HG03159 (cell line): ENCODE data around the gene ATP1A1.

Experiments
- ATAC-seq: cut with Tn5 transposase; IDR thresholded peaks from one replicate; pipeline ENCODE4 v1.9.1; 2021; ENCODE audit warnings: mild to moderate bottlenecking, moderate library complexity; ENCODE audit not compliant: unreplicated experiment

Gene ATP1A1

GRCh38 chr1:116412480-116412798 lies 39.4 kb downstream of the ATP1A1 start:
- no peak for ATAC-seq

- ATAC-seq = no peak
Measured at GRCh38 chr1:116412898-116413297, 39.9 kb downstream of the ATP1A1 start.

GRCh38 chr1:116413414-116413813 lies 40.4 kb downstream of the ATP1A1 start:
- ATAC-seq = no peak

GRCh38 chr1:116414364-116414763 lies 41.3 kb downstream of the ATP1A1 start:
- no peak for ATAC-seq

DNA sequence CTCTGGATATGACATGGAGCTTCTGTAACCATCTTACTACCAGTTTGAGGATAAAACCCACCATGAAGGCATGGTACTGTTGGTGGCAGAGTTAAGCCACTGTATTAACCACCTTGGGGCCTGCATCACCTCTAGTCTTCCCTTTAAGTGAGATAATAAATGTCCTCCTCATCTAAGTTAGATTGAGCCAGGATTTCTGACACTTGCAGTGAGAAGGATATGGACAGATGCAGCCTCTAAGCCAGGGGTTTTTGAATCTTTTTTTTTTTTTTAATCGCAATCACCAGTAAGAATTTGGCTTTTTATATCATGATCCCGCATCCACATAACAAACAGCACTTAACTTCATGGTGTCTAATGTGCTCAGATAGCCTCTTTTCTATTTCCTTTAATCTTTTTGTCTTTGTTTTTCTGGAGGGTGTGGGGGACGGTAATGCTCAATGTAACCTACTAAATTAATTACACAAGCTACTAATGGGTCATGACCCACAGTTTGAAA lies 42.2 kb downstream of the ATP1A1 start:
- no peak for ATAC-seq

DNA sequence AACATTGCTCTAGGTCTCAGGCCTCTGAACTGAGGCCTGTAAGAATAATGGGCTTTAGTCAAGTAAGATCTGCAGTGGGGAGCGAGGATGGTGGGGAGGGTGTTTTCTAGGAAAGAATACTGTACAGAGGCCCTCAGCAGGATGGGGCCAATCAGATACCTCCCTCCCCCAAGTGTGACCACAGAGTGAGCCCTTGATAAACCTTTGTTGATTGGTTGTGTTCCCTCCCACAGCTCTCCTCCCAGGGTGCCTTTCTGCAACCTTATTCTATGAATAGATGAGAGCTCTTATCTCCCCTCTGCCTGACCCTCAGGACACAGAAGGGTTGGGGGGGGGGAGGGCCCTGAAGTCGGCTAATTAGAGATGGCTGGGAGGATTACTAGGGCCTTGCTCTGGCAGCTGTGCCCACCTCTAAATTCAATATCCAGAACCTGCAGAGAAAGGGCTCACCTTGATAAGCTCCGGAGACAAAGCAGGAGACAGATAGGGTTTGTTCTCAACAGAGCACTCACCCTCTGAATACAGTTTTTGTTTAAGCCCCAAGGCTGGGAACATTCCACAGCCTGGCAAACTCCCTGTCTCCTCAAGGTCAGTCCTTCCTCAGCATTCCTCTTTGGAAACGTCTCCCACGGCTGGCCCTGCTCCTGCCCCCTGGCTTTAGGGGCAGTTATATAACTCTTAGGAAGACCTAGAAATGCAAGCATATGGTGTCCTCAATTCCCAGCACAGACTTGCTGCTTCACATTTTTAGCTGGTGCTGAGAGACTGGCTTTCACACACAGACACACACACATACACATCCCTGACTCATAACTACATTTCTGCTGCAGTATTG lies 42.9 kb downstream of the ATP1A1 start:
- no peak for ATAC-seq

- no peak for ATAC-seq
Measured at GRCh38 chr1:116416854-116417513, 43.9 kb downstream of the ATP1A1 start.

DNA sequence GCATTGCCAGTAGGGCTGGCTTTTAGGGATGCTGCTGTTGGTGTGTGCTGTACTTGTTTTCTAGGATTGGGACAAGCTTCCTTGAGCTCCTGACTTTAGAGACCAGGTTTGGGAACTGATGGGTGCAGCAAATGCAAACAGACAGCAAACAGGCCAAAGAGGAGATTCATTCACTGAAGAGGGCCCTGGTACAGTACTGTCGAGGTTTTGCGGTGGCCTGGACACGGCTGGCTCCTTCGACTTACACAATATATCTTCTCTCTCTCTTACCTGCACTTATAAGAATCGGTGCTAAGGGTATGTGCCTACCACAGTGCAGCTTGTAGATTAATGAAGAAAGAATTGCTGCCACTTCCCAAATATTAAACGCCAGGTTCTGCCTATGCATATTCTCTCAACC lies 44.6 kb downstream of the ATP1A1 start:
- no peak for ATAC-seq

DNA sequence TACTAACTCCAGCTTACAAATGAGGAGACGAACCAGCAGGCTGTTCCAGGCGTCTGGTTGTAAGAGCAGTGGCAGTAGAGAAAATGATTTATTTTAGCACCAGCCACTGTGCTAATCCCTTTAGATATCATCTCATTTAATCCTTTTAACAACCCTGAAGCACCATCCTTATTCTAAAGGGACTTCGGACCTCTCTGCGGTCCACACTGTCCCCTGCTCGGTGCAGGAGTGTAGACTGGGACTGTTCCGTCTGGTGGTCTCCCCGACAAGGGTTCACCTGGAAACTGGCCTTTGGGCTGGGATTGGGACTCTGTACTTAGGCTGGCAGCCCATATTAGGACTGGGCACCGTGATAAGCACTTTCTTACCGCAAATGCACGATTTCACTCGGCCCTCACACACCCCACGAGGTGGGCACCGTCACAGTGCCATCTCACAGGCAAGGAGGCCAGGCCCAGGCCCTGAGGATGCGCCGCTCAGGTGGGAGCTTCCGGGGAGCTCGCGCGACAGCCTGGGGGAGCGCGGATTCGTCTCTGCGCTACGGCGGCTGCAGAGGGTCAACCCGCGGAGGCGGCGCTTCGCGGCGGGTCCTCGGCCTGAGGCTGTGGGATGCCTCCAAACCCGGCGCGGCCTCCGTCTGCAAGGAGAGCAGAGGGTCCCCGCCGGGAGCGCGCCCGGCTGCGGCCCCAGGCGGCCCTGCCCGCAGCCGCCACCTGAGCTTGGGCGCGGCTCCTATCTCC lies 45.2 kb downstream of the ATP1A1 start:
- ATAC-seq = peak; percentile 84

GRCh38 chr1:116420417-116421200 lies 47.6 kb downstream of the ATP1A1 start:
- no peak for ATAC-seq

DNA sequence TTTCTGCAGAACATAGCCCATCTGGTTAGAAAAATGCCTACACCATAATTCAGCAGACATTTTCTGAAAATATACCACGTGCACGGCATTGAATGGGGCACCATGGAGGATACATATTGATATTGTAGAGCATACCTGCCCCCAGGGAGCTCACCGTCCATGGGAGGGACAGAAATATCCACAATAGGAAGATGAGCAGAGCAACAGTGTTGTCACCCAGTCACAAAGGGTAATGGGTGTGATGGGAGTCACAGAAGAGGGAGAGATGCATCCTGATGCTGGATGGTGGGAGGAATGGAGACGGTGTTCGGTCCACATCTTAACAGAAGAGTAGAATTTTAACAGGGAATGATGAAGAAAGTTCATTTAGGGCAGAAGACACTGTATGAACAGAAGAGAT lies 51.4 kb downstream of the ATP1A1 start:
- ATAC-seq = no peak

DNA sequence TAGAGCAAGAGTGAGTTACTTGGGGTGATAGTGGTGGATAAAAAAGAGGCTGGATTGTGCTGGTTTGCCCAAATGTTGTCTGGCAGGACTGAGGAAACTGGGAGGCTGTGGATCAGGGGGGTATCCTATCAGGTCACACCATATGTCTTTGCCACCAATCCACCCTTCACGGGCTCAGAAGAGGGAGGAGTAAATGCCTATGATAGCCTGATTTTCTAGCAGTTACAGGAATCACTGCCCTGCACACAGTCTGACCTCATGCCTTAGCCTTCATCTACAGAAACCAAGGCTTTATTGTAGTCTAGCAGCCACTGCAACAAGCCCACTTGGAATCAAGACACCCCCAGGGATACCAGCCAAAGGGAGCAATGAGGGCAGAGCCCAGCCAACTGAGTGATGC lies 51.8 kb downstream of the ATP1A1 start:
- no peak for ATAC-seq

DNA sequence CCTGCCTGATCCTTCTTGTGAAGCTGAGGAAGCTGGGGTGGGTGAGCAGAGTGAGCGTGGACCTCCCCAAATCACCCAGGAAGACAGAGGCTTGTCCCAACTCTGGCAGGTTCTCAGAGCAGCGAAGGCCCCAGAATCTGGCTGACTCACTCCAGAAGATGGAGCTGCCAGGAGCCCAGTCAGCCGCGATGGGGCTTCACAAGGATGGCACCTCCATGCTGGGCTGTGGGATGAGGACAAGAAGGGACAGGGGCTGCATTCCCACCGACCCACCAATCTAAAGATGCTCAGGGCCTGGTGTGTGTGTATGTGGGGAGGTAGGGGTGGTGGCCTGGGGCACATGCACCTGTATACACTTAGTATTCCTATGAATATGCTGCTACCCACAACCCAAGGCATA lies 52.9 kb downstream of the ATP1A1 start:
- ATAC-seq = no peak

DNA sequence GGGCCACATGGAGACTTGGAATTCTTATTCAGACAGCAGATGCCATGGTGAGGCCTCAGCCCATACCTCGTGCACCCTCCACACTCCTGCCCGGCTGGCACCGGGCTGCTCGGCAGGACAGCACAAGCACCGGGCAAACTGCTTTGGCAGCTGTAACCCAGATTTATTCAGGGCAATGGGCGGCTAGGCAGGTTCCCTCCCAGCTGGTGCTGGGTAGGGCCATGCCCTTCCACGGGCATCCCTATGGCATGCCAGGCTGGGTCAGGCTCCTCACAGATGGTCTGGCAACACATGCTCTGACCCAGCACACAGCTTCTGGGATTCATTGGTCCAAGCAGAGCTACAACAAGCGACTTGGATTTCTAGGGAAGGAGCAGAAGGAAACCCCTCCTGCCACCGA lies 53.4 kb downstream of the ATP1A1 start:
- ATAC-seq = no peak

GRCh38 chr1:116428576-116428975 lies 55.5 kb downstream of the ATP1A1 start:
- no peak for ATAC-seq

DNA sequence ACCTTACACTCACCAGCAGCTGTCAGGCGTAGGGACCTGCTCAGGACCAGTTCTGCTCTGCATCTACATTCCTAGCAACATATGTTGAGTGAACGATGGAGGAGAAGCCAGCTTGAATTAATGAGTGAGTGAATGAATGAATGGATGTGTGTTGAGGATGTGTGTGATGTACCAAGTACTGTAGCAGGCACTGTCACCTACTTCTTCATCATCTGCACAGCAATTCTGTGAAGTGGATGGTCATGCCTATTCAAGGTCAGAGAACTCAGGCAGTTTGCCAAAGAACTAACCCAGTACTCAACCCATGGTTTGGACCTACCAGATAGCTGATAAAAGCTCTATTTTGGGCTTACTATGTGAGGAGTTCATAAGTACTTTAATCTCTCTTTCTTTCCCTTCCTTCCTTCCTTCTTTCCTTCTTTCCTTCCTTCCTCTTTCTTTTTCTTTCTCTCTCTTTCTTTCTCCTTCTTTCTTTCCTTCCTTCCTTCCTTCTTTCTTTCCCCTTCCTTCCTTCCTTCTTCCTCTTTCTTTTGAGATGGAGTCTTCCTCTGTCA lies 56.9 kb downstream of the ATP1A1 start:
- ATAC-seq = no peak

- no peak for ATAC-seq
Measured at GRCh38 chr1:116431870-116432500, 58.9 kb downstream of the ATP1A1 start.

- ATAC-seq = no peak
Measured at GRCh38 chr1:116432655-116433265, 59.7 kb downstream of the ATP1A1 start.
